Testis (tissue), 2 donors: ENCODE measurements around the gene STRN4.

Experiments used
- CTCF ChIP-seq, 3 experiments: fragments of 450-650 bp in 2 of 3; fragments of 200-600 bp in 1 of 3; sonication (generic) in 1 of 3; IDR thresholded peaks; one replicate each; pipeline ENCODE4 v1.5.1; 2016 to 2019; ENCODE audit warnings: antibody characterized with exemption in 3 of 3, mild to moderate bottlenecking in 2 of 3, moderate library complexity in 1 of 3
- POLR2A ChIP-seq: fragments of 450-650 bp; IDR thresholded peaks from one replicate; pipeline ENCODE4 v1.6.1; 2017; ENCODE audit warnings: antibody characterized with exemption, mild to moderate bottlenecking, moderate library complexity

- TF ChIP-seq CTCF (IDR thresholded peaks at IDR 0.05) = no peak
- TF ChIP-seq POLR2A = no peak
Observed at GRCh38 chr19:46783670-46784069, 37.4 kb upstream of the STRN4 start.
